ENCODE measurements around the gene CIP2A.

DNA sequence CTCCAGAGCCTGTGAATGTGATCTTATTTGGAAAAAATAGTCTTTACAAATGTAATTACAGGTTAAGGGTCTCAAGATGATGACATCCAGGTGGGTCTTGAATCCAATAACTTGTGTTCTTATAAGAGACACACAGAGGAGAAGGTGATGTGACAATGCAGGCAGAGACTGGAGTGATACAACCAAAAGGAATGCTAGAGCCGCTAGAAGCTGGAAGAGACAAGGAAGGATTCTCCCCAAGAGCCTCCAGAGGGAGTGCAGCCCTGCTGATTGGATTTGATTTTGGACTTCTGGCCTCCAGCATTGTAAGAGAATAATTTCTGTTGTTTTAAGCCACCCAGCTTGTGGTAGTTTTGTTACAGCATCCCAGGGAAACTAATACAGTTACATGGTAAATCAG is 88.5 kb downstream of the CIP2A start:
- TF ChIP-seq POLR2AphosphoS5 (IDR thresholded peaks at IDR 0.05; ENCODE audit: insufficient read depth in 1 of 2, low read depth in 1 of 2) = no peak
- TF ChIP-seq, protein P1, sequence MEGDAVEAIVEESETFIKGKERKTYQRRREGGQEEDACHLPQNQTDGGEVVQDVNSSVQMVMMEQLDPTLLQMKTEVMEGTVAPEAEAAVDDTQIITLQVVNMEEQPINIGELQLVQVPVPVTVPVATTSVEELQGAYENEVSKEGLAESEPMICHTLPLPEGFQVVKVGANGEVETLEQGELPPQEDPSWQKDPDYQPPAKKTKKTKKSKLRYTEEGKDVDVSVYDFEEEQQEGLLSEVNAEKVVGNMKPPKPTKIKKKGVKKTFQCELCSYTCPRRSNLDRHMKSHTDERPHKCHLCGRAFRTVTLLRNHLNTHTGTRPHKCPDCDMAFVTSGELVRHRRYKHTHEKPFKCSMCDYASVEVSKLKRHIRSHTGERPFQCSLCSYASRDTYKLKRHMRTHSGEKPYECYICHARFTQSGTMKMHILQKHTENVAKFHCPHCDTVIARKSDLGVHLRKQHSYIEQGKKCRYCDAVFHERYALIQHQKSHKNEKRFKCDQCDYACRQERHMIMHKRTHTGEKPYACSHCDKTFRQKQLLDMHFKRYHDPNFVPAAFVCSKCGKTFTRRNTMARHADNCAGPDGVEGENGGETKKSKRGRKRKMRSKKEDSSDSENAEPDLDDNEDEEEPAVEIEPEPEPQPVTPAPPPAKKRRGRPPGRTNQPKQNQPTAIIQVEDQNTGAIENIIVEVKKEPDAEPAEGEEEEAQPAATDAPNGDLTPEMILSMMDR (IDR thresholded peaks at IDR 0.05) = no peak
- TF ChIP-seq POLR2A (IDR thresholded peaks at IDR 0.05) = no peak

Data from vagina (tissue), 2 donors.